AG04449 (cell line): ENCODE data around the gene AVL9.
"Not testable (repeated sequence)": the region's sequence is repeated elsewhere in the genome, so short reads cannot be mapped to it uniquely, and the experiment has no call there.

Experiments used
- CTCF ChIA-PET: fragments of 350-600 bp; formaldehyde crosslinking; extraction: SDS; loops from one replicate; lab custom pipeline; 2021; ENCODE audit warnings: antibody characterized with exemption; lab: Yijun Ruan, JAX
- POLR2A ChIA-PET: fragments of 400-600, 350-600 bp; formaldehyde crosslinking; extraction: SDS; loops from one replicate; lab custom pipeline; 2020; ENCODE audit warnings: antibody characterized with exemption, inconsistent platforms; lab: Yijun Ruan, JAX
- DNase-seq: peaks from one replicate; pipeline ENCODE4 v3.0.0-alpha.2; 2010; ENCODE audit warnings: low read depth, low spot score
- H3K4me3 ChIP-seq: 2 replicates; pipeline ENCODE4 v1.5.1; 2011; ENCODE audit warnings: low read depth, mild to moderate bottlenecking, control low read depth, low read length
- CTCF ChIP-seq: IDR thresholded peaks from one replicate; pipeline ENCODE4 v1.5.1; 2011; ENCODE audit warnings: mild to moderate bottlenecking, moderate library complexity, low read length, control low read depth, inconsistent platforms; ENCODE audit not compliant: insufficient read depth; ENCODE audit errors: missing control alignments

The AVL9 gene

GRCh38 chr7:32462451-32462850, 32.8 kb upstream of the AVL9 start:
- ChIA-PET CTCF (no interaction called here), POLR2A (no interaction called here)
- no peak for DNase-seq
- H3K4me3 ChIP-seq, result no peak overlapping the region
- TF ChIP-seq CTCF, result no peak

GRCh38 chr7:32462977-32463376, 32.3 kb upstream of the AVL9 start:
- ChIA-PET POLR2A (no interaction called here), CTCF (no interaction called here)
- TF ChIP-seq CTCF, result no peak
- no peak overlapping the region for H3K4me3 ChIP-seq
- DNase-seq, result no peak

- POLR2A ChIA-PET, DNase-seq, H3K4me3 ChIP-seq: not testable (repeated sequence)
- CTCF ChIA-PET, result interaction anchor here (0.6 kb wide), 1 partner anchor 42 kb away, joined by 3 read pairs; no protein-coding TSS in a partner anchor
Observed at GRCh38 chr7:32464641-32465416, 30.5 kb upstream of the AVL9 start.

GRCh38 chr7:32470004-32470403, 25.3 kb upstream of the AVL9 start:
- POLR2A ChIA-PET, H3K4me3 ChIP-seq, DNase-seq, CTCF ChIA-PET: not testable (repeated sequence)

- TF ChIP-seq CTCF, result no peak
- CTCF ChIA-PET, result no interaction called here
- POLR2A ChIA-PET, result no interaction called here
- DNase-seq, result no peak
- H3K4me3 ChIP-seq, result no peak overlapping the region
Observed at GRCh38 chr7:32470871-32471270, 24.4 kb upstream of the AVL9 start.

- DNase-seq, result no peak
Observed at GRCh38 chr7:32472015-32472414, 23.3 kb upstream of the AVL9 start.

GRCh38 chr7:32474008-32474407, 21.3 kb upstream of the AVL9 start:
- TF ChIP-seq CTCF, result no peak
- CTCF ChIA-PET, result interaction anchor here (0.6 to 2.3 kb wide), 3 partner anchors 11 to 1031 kb away, joined by 3 to 17 read pairs (median 3); no protein-coding TSS in a partner anchor
- POLR2A ChIA-PET, result no interaction called here

More at GRCh38 chr7:32472015-32472414, 23.3 kb upstream of the AVL9 start:
- no peak overlapping the region for H3K4me3 ChIP-seq
- TF ChIP-seq CTCF, result no peak
- CTCF ChIA-PET, result no interaction called here
- POLR2A ChIA-PET, result no interaction called here

More at GRCh38 chr7:32474008-32474407, 21.3 kb upstream of the AVL9 start:
- no peak overlapping the region for H3K4me3 ChIP-seq
- DNase-seq, result no peak
